Endodermal cell (in vitro differentiated cells): ENCODE measurements around the gene SOX15. TPM values are rescaled to one million over a fixed set of nuclear protein-coding genes. Genes with fewer than 3 reads are reported as not detected.
"Not testable (repeated sequence)": the region's sequence is repeated elsewhere in the genome, so short reads cannot be mapped to it uniquely, and the experiment has no call there.

ENCODE experiments used
- DNase-seq: peaks from one replicate; pipeline ENCODE4 v3.0.0-alpha.2; 2017
- H3K27ac ChIP-seq: 2 replicates; pipeline ENCODE4 v1.5.1; 2013; ENCODE audit warnings: mild to moderate bottlenecking, low read depth, low read length, moderate library complexity
- H3K27me3 ChIP-seq: 2 replicates; pipeline ENCODE4 v1.6.1; 2013; ENCODE audit warnings: mild to moderate bottlenecking, low read length, moderate library complexity; ENCODE audit not compliant: insufficient read depth, control insufficient read depth, poor library complexity, severe bottlenecking
- H3K36me3 ChIP-seq: 2 replicates; pipeline ENCODE4 v1.7.0; 2013; ENCODE audit warnings: mild to moderate bottlenecking, low read length, moderate library complexity; ENCODE audit not compliant: control insufficient read depth, insufficient read depth
- H3K4me1 ChIP-seq: one replicate; pipeline ENCODE4 v1.7.0; 2013; ENCODE audit warnings: low read length; ENCODE audit not compliant: control insufficient read depth, insufficient read depth
- H3K4me3 ChIP-seq: 2 replicates; pipeline ENCODE4 v1.5.1; 2013; ENCODE audit warnings: mild to moderate bottlenecking, low read length, moderate library complexity
- H3K9ac ChIP-seq: 2 replicates; pipeline ENCODE4 v1.6.1; 2013; ENCODE audit warnings: mild to moderate bottlenecking, low read length, moderate library complexity; ENCODE audit not compliant: poor library complexity, severe bottlenecking; ENCODE audit errors: extremely low read depth
- H3K9me3 ChIP-seq: 2 replicates; pipeline ENCODE4 v1.6.1; 2013; ENCODE audit warnings: mild to moderate bottlenecking, low read length, moderate library complexity; ENCODE audit not compliant: control insufficient read depth
- H3K27ac Mint-ChIP-seq: 2 replicates; pipeline ENCODE4 v1.8.0; 2020; ENCODE audit warnings: mixed read lengths
- H3K27me3 Mint-ChIP-seq: 2 replicates; pipeline ENCODE4 v1.8.0; 2021; ENCODE audit warnings: mild to moderate bottlenecking, mixed read lengths; ENCODE audit not compliant: insufficient read depth
- H3K36me3 Mint-ChIP-seq: 2 replicates; pipeline ENCODE4 v1.8.0; 2020; ENCODE audit warnings: low read depth, mixed read lengths
- H3K4me1 Mint-ChIP-seq: 2 replicates; pipeline ENCODE4 v1.8.0; 2020; ENCODE audit warnings: mixed read lengths
- H3K4me3 Mint-ChIP-seq: 2 replicates; pipeline ENCODE4 v1.8.0; 2020; ENCODE audit warnings: mild to moderate bottlenecking, moderate library complexity, mixed read lengths
- H3K9me3 Mint-ChIP-seq: 2 replicates; pipeline ENCODE4 v1.8.0; 2020; ENCODE audit warnings: mild to moderate bottlenecking, mixed read lengths
- WGBS, 2 experiments: methylation state at CpG; one replicate each; pipeline versions ENCODE4 v1.1.5 to v1.1.7; 2013; ENCODE audit warnings: missing lambda C conversion rate in 2 of 2, mixed read lengths in 1 of 2; ENCODE audit not compliant: insufficient coverage in 1 of 2, insufficient read length in 1 of 2; 5-methylcytosine and 5-hydroxymethylcytosine counted together
- total RNA-seq, 2 donors: library from RNA; stranded (reverse); fragmentation: NEBNext Ultra II Directional in 1 of 2; extraction: Animal tissue kit (Norgen Biotek cat#: 25700) in 1 of 2; gene quantifications; 2 replicates in 1 of 2; 3 replicates in 1 of 2; pipeline ENCODE4 v1.2.1, GENCODE V29; 2021
- TF ChIP-seq, protein P1 (sequence below): fragments of 200-600 bp; sonication (generic); conservative IDR thresholded peaks from 2 replicates; pipeline ENCODE4 v1.5.0; 2021; ENCODE audit warnings: antibody characterized with exemption, mild to moderate bottlenecking

SOX15 gene
- total RNA-seq, 2 donors from 2014 or later, result 6.4 to 7.3 TPM

GRCh38 chr17:7626307-7626706, 36.4 kb upstream of the SOX15 start:
- Mint-ChIP-seq H3K36me3 (peaks cover 8% of the 10 kb centered on the region), H3K4me1 (peaks cover 9% of the 10 kb centered on the region), H3K27me3 (no peaks in the 10 kb centered on the region), H3K4me3 (peak overlapping the region; percentile 86), H3K27ac (peak overlapping the region; percentile 74), H3K9me3 (no peaks in the 10 kb centered on the region)
- peaks cover 4% of the 10 kb centered on the region for H3K4me1 ChIP-seq
- no peak overlapping the region for H3K27ac ChIP-seq
- H3K9ac ChIP-seq, result peak overlapping the region; percentile 97
- H3K9me3 ChIP-seq, result no peaks in the 10 kb centered on the region
- H3K27me3 ChIP-seq, result no peaks in the 10 kb centered on the region
- no peak for DNase-seq
- TF ChIP-seq, protein P1, sequence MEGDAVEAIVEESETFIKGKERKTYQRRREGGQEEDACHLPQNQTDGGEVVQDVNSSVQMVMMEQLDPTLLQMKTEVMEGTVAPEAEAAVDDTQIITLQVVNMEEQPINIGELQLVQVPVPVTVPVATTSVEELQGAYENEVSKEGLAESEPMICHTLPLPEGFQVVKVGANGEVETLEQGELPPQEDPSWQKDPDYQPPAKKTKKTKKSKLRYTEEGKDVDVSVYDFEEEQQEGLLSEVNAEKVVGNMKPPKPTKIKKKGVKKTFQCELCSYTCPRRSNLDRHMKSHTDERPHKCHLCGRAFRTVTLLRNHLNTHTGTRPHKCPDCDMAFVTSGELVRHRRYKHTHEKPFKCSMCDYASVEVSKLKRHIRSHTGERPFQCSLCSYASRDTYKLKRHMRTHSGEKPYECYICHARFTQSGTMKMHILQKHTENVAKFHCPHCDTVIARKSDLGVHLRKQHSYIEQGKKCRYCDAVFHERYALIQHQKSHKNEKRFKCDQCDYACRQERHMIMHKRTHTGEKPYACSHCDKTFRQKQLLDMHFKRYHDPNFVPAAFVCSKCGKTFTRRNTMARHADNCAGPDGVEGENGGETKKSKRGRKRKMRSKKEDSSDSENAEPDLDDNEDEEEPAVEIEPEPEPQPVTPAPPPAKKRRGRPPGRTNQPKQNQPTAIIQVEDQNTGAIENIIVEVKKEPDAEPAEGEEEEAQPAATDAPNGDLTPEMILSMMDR, result no peak
- WGBS, 2 experiments, result 91 to 96% methylated on average over 4 to 7 of the region's 7 CpGs
- H3K36me3 ChIP-seq, result peaks cover 10% of the 10 kb centered on the region
- peak overlapping the region; percentile 95 for H3K4me3 ChIP-seq

- not testable (repeated sequence) for H3K36me3 Mint-ChIP-seq, H3K9me3 ChIP-seq, H3K9ac ChIP-seq
Observed at GRCh38 chr17:7625749-7626148, 35.9 kb upstream of the SOX15 start.

GRCh38 chr17:7623661-7624060, 33.8 kb upstream of the SOX15 start:
- no peak overlapping the region for H3K9ac ChIP-seq
- TF ChIP-seq, protein P1, result no peak
- H3K27me3 ChIP-seq, result no peaks in the 10 kb centered on the region
- Mint-ChIP-seq H3K4me3 (no peak overlapping the region), H3K4me1 (peaks cover 9% of the 10 kb centered on the region), H3K27ac (no peak overlapping the region), H3K36me3 (peaks cover 8% of the 10 kb centered on the region), H3K27me3 (no peaks in the 10 kb centered on the region), H3K9me3 (no peaks in the 10 kb centered on the region)
- H3K36me3 ChIP-seq, result peaks cover 10% of the 10 kb centered on the region
- peaks cover 4% of the 10 kb centered on the region for H3K4me1 ChIP-seq
- 88 to 91% methylated on average over 3 to 5 of the region's 5 CpGs for WGBS, 2 experiments
- H3K4me3 ChIP-seq, result no peak overlapping the region
- H3K9me3 ChIP-seq, result no peaks in the 10 kb centered on the region
- H3K27ac ChIP-seq, result no peak overlapping the region
- no peak for DNase-seq

More at GRCh38 chr17:7625749-7626148, 35.9 kb upstream of the SOX15 start:
- WGBS, 2 experiments, result 96 to 98% methylated on average over 14 to 16 of the region's 16 CpGs
- not testable (repeated sequence) for H3K27ac ChIP-seq, DNase-seq, H3K4me3 ChIP-seq, H3K9me3 Mint-ChIP-seq, H3K4me1 ChIP-seq, H3K4me1 Mint-ChIP-seq, H3K27me3 Mint-ChIP-seq, H3K27ac Mint-ChIP-seq, H3K27me3 ChIP-seq, H3K36me3 ChIP-seq
- peak overlapping the region; percentile 86 for H3K4me3 Mint-ChIP-seq

GRCh38 chr17:7620835-7621234, 30.9 kb upstream of the SOX15 start:
- H3K27me3 ChIP-seq, result no peaks in the 10 kb centered on the region
- no peak overlapping the region for H3K9ac ChIP-seq
- no peaks in the 10 kb centered on the region for H3K9me3 ChIP-seq
- DNase-seq, result no peak
- Mint-ChIP-seq H3K27me3 (no peaks in the 10 kb centered on the region), H3K4me1 (no peaks in the 10 kb centered on the region), H3K27ac (no peak overlapping the region), H3K4me3 (no peak overlapping the region), H3K9me3 (no peaks in the 10 kb centered on the region), H3K36me3 (no peaks in the 10 kb centered on the region)
- WGBS, 2 experiments, result 89 to 90% methylated on average over 5 to 8 of the region's 8 CpGs
- H3K4me3 ChIP-seq, result no peak overlapping the region
- TF ChIP-seq, protein P1, result no peak
- H3K27ac ChIP-seq, result no peak overlapping the region
- H3K4me1 ChIP-seq, result no peaks in the 10 kb centered on the region
- H3K36me3 ChIP-seq, result peaks cover 3% of the 10 kb centered on the region
